H54 (cell line): ENCODE results near the gene ALDH16A1.

Experiments used
- DNase-seq: peaks from one replicate; pipeline ENCODE4 v3.0.0; 2011; ENCODE audit warnings: low spot score, mixed read lengths; ENCODE audit not compliant: insufficient read length
- FAIRE-seq: peaks from 3 replicates; lab custom pipeline; 2011; peaks lifted over from hg19 to GRCh38; lab: Jason Lieb, UNC
- POLR2A ChIP-seq: IDR thresholded peaks from 2 replicates; pipeline ENCODE4 v1.6.1; 2011; ENCODE audit warnings: low read depth, mild to moderate bottlenecking, low read length

Gene ALDH16A1

DNA sequence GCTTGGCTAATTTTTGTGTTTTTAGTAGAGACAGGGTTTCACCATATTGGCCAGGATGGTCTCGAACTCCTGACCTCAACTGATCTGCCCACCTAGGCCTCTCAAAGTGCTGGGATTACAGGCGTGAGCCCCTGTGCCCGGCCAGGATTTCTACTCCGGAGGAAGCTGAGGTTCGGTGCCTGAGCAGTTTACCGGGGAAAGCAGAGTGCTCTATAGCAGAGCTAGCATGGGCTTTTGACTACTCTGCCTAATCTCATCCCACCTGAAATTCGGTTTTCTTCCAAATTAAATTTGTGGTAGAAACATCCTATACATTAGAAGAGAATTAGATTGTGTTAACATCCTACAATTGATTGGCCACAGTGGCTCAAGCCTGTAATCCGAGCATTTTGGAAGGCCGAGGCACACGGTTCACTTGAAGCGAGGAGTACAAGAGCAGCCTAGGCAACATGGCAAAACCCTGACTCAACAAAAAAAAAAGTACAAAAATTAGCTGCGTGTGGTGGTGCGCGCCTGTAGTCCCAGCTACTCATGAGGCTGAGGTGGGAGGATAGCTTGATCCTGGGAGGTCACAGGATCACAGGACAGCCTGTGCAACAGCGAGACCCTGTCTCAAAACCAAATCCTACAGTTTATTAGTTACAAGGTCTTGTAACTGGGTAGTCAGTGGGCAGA, 36.0 kb downstream of the ALDH16A1 start:
- FAIRE-seq = no peak
- DNase-seq = no peak
- TF ChIP-seq POLR2A = no peak

DNA sequence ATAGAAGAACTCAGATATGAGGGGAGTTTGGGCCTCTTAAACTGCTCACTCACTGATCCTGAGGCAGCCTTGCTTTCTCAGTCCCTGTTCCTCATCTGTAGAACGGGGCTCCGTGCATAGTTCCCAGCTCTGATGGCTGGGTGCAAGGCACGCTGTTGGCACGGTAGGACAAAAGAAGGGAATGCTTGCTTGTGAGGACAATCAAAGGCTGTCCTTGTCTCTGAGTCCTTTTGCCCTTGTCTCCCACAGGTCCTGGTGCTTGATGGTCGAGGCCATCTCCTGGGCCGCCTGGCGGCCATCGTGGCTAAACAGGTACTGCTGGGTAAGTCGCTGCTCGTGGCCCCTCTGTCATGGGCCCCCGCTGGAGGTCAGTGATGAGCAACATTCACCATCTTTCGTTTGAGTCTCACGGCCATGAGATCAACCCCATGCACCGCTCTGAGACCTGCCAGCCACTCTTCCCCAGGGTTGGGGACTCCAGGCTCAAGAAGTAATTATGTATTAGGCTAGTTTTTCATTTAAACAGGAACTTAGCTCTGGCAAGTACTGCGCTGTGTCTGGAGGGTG, 36.7 kb downstream of the ALDH16A1 start:
- no peak for TF ChIP-seq POLR2A
- DNase-seq (no peak), FAIRE-seq (no peak)

- FAIRE-seq (no peak), DNase-seq (no peak)
- no peak for TF ChIP-seq POLR2A
Observed at GRCh38 chr19:49490287-49491029, 37.4 kb downstream of the ALDH16A1 start.

DNA sequence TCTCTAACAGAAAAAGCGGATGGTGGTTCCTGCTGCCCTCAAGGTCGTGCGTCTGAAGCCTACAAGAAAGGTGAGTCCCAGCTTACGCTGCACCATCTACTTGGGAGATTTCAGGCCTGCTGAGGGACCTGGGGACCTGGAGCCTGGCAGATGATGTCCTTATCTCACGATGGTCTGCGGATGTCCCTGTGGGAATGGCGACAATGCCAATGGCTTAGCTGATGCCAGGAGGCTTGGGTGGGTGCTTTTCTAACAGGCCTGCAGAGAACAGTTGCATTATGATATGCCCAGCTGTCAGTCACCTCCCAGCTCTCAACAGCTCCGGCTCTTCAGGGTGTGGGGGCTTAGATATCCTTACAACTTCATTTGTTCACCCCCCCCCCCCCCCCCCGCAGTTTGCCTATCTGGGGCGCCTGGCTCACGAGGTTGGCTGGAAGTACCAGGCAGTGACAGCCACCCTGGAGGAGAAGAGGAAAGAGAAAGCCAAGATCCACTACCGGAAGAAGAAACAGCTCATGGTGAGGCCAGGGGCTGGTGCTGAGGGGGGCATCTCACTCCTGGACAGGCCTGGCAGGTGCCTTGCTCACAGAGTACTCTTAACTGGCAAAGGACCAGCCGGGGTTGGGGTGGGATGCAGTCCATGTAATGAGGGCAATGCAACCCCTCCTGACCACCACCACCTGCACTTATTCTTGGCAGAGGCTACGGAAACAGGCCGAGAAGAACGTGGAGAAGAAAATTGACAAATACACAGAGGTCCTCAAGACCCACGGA, 38.2 kb downstream of the ALDH16A1 start:
- FAIRE-seq = no peak
- no peak for DNase-seq
- no peak for TF ChIP-seq POLR2A

DNA sequence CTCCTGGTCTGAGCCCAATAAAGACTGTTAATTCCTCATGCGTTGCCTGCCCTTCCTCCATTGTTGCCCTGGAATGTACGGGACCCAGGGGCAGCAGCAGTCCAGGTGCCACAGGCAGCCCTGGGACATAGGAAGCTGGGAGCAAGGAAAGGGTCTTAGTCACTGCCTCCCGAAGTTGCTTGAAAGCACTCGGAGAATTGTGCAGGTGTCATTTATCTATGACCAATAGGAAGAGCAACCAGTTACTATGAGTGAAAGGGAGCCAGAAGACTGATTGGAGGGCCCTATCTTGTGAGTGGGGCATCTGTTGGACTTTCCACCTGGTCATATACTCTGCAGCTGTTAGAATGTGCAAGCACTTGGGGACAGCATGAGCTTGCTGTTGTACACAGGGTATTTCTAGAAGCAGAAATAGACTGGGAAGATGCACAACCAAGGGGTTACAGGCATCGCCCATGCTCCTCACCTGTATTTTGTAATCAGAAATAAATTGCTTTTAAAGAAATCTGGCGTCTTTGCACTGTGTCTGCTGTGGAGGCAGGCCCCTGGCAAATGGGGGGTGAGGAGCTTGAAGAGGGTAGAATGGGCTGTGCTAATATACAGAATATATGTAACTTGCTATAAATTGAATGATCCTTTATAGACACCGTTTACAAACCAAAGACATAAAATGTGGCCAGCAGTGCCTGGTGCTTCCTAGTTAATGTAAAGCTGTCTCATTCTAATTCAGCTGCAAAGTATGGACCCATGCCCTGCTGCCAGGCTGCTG, 39.0 kb downstream of the ALDH16A1 start:
- FAIRE-seq (no peak), DNase-seq (no peak)
- TF ChIP-seq POLR2A = no peak

GRCh38 chr19:49492573-49493405, 39.8 kb downstream of the ALDH16A1 start:
- FAIRE-seq (no peak), DNase-seq (no peak)
- TF ChIP-seq POLR2A = no peak

DNA sequence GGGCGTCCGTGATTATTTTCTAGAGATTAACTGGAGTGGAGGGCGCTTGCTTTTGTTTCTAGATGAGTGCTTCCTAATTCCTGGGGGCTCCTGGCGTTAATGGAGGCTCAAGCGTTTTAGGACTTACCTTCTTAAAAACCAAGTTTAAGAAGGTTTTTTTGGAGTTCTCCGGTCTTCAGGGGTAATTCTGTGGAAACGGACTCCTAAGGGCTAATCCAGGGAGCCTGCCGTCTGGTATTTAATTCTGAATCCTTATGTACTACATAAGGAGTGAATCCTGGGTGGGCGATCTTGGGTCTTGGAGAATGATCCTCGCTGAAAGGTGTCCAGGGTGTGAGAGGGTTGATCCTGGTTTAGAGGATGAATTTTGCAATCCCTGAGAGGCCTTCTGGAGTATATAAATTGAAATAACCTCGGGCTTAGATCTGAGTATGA, 43.6 kb downstream of the ALDH16A1 start:
- DNase-seq = no peak
- no peak for FAIRE-seq
- no peak for TF ChIP-seq POLR2A

DNA sequence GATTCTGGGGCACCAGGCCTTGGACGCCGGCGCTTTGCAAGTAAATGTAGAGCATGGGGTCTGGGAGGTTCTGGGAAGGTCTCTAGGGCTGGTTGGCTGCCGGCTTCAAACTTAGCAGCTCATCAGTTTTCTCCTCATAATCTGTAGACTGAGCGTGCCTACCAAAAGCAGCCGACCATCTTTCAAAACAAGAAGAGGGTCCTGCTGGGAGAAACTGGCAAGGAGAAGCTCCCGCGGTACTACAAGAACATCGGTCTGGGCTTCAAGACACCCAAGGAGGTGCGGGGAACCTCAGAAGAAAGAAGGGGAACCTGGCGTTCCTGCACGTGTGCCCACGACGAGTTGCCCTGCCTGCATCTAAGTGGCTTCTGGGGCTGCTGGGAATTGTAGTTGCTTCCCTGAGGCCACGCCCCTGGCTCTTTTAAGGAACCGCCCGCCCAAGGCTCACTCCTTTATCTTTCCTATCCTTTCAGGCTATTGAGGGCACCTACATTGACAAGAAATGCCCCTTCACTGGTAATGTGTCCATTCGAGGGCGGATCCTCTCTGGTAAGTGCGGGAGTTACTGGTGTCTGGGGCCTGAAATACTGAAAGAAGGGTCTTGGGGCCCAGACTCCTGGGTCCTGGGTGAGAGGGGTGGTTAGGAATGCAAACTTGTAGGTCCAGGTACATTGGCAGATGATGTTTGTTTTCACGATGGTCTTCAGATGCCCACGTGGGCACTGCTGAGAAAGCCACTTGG, 44.2 kb downstream of the ALDH16A1 start:
- FAIRE-seq (no peak), DNase-seq (no peak)
- TF ChIP-seq POLR2A = no peak

- DNase-seq = no peak
- FAIRE-seq = no peak
- TF ChIP-seq POLR2A = no peak
Observed at GRCh38 chr19:49497789-49498103, 44.7 kb downstream of the ALDH16A1 start.

DNA sequence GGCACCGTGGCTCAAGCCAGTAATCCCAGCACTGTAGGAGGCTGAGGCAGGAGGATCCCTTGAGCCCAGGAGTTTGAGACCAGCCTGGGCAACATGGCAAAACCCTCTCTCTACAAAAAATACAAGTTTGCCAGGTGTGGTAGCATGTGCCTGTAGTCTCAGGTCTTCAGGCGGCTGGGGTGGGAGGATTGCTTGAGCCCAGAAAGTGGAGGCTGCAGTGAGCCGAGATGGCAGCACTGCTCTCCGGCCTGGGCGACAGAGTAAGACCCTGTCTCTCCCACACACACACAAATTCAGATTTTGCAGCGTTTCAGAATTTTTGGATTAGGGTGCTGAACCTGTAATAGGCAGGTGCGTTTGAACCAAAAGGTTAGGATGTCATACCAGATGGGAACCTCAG, 45.5 kb downstream of the ALDH16A1 start:
- no peak for TF ChIP-seq POLR2A
- FAIRE-seq (no peak), DNase-seq (no peak)

DNA sequence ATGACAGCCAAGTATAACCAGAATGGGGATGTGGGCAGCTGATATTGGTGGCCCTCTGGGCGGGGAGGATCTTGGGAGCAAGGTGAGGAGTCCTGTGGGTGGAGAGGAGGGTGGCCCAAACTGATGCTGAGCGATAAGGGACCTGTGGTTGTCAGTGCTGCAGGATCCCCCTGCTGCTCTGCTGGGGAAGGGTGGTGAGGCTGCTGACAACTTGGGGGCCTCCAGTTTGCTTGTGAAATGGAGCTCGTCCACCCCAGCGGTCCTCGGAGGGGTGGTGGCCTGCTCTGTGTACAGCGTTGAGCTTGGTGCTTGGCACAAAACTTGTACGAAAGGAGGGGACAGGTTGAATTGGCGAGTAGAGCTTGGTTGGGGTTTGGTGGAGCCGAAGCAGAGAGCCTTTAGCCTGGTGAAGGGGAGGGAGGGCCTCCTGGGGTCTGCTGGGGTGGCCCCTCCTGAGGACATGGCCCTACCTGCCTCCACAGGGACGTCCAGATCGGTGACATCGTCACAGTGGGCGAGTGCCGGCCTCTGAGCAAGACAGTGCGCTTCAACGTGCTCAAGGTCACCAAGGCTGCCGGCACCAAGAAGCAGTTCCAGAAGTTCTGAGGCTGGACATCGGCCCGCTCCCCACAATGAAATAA, 46.1 kb downstream of the ALDH16A1 start:
- FAIRE-seq = no peak
- DNase-seq = no peak
- no peak for TF ChIP-seq POLR2A
